PFSK-1 (cell line): ENCODE results near the gene USH2A.

Source experiments
- POLR2AphosphoS5 ChIP-seq: IDR thresholded peaks from 2 replicates; pipeline ENCODE4 v1.6.1; 2012; ENCODE audit warnings: low read depth, mild to moderate bottlenecking, control low read depth, low read length, moderate library complexity
- TF ChIP-seq, protein P1 (sequence below), 2 experiments: IDR thresholded peaks; 2 replicates each; pipeline versions ENCODE4 v1.6.1 to v1.8.0; 2011 to 2012; ENCODE audit warnings: low read depth in 2 of 2, low read length in 2 of 2, control low read depth in 1 of 2, inconsistent platforms in 1 of 2, mild to moderate bottlenecking in 1 of 2, moderate library complexity in 1 of 2; ENCODE audit not compliant: insufficient read depth in 1 of 2

- no peak for TF ChIP-seq POLR2AphosphoS5
- TF ChIP-seq, protein P1, sequence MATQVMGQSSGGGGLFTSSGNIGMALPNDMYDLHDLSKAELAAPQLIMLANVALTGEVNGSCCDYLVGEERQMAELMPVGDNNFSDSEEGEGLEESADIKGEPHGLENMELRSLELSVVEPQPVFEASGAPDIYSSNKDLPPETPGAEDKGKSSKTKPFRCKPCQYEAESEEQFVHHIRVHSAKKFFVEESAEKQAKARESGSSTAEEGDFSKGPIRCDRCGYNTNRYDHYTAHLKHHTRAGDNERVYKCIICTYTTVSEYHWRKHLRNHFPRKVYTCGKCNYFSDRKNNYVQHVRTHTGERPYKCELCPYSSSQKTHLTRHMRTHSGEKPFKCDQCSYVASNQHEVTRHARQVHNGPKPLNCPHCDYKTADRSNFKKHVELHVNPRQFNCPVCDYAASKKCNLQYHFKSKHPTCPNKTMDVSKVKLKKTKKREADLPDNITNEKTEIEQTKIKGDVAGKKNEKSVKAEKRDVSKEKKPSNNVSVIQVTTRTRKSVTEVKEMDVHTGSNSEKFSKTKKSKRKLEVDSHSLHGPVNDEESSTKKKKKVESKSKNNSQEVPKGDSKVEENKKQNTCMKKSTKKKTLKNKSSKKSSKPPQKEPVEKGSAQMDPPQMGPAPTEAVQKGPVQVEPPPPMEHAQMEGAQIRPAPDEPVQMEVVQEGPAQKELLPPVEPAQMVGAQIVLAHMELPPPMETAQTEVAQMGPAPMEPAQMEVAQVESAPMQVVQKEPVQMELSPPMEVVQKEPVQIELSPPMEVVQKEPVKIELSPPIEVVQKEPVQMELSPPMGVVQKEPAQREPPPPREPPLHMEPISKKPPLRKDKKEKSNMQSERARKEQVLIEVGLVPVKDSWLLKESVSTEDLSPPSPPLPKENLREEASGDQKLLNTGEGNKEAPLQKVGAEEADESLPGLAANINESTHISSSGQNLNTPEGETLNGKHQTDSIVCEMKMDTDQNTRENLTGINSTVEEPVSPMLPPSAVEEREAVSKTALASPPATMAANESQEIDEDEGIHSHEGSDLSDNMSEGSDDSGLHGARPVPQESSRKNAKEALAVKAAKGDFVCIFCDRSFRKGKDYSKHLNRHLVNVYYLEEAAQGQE (IDR thresholded peaks at IDR 0.05; ENCODE audit: insufficient read depth in 1 of 2, low read depth in 2 of 2, low read length in 2 of 2): no peak
Measured at GRCh38 chr1:215863796-215864195, 559.5 kb downstream of the USH2A start.
